MM.1S (cell line): ENCODE measurements around the gene ANTXRL.
A peak's percentile ranks its signal among the peaks of the same experiment; 100 is the strongest.
"Not testable (repeated sequence)": the region's sequence is repeated elsewhere in the genome, so short reads cannot be mapped to it uniquely, and the experiment has no call there.

Experiments
- DNase-seq: peaks from one replicate; pipeline ENCODE4 v3.0.0-alpha.2; 2015
- H2AFZ ChIP-seq: fragments of 300-600 bp; sonication (generic); 2 replicates; pipeline ENCODE4 v1.6.0; 2016; ENCODE audit warnings: antibody characterized with exemption, low read length
- H3F3A ChIP-seq: fragments of 300-600 bp; sonication (generic); 2 replicates; pipeline ENCODE4 v1.6.1; 2016; ENCODE audit warnings: mild to moderate bottlenecking, antibody characterized with exemption, low read length, moderate library complexity, mixed read lengths; ENCODE audit not compliant: insufficient read depth
- H3K27ac ChIP-seq: fragments of 300-600 bp; sonication (generic); 2 replicates; pipeline ENCODE4 v1.5.1; 2016; ENCODE audit warnings: mild to moderate bottlenecking, low read length
- H3K27me3 ChIP-seq: fragments of 300-600 bp; sonication (generic); replicated peaks from 2 replicates; pipeline ENCODE4 v1.6.0; 2016; ENCODE audit warnings: low read length; ENCODE audit not compliant: insufficient read depth
- H3K36me3 ChIP-seq: fragments of 300-600 bp; sonication (generic); replicated peaks from 2 replicates; pipeline ENCODE4 v1.6.1; 2016; ENCODE audit warnings: mild to moderate bottlenecking, low read length, mixed read lengths; ENCODE audit not compliant: insufficient read depth
- H3K4me1 ChIP-seq: fragments of 300-600 bp; sonication (generic); 2 replicates; pipeline ENCODE4 v1.6.1; 2016; ENCODE audit warnings: low read length, mixed read lengths
- H3K4me2 ChIP-seq: fragments of 300-600 bp; sonication (generic); 2 replicates; pipeline ENCODE4 v1.6.0; 2016; ENCODE audit warnings: low read depth, low read length
- H3K4me3 ChIP-seq: fragments of 300-600 bp; sonication (generic); 2 replicates; pipeline ENCODE4 v1.5.1; 2016; ENCODE audit warnings: low read length, mixed read lengths
- H3K79me2 ChIP-seq: fragments of 300-600 bp; sonication (generic); 2 replicates; pipeline ENCODE4 v1.6.1; 2016; ENCODE audit warnings: mixed run types, low read length, mixed read lengths
- H3K9ac ChIP-seq: fragments of 300-600 bp; sonication (generic); 2 replicates; pipeline ENCODE4 v1.6.1; 2016; ENCODE audit warnings: low read length, mixed read lengths
- H3K9me2 ChIP-seq: fragments of 300-600 bp; sonication (generic); replicated peaks from 2 replicates; pipeline ENCODE4 v1.6.1; 2016; ENCODE audit warnings: mild to moderate bottlenecking, low read length, mixed read lengths; ENCODE audit not compliant: insufficient read depth
- H3K9me3 ChIP-seq: fragments of 300-600 bp; sonication (generic); replicated peaks from 2 replicates; pipeline ENCODE4 v1.6.1; 2016; ENCODE audit warnings: mild to moderate bottlenecking, low read length, mixed read lengths; ENCODE audit not compliant: insufficient read depth
- H4K20me1 ChIP-seq: fragments of 300-600 bp; sonication (generic); 2 replicates; pipeline ENCODE4 v1.6.1; 2016; ENCODE audit warnings: mild to moderate bottlenecking, low read length, moderate library complexity, mixed read lengths; ENCODE audit not compliant: insufficient read depth
- CTCF ChIP-seq: fragments of 300-600 bp; sonication (generic); IDR thresholded peaks from 2 replicates; pipeline ENCODE4 v1.5.1; 2016; ENCODE audit warnings: antibody characterized with exemption, low read length, mixed read lengths
- EZH2 ChIP-seq: fragments of 300-600 bp; sonication (generic); optimal IDR thresholded peaks from 2 replicates; pipeline ENCODE3; 2017; ENCODE audit warnings: low read depth, mild to moderate bottlenecking, antibody characterized with exemption, low read length, mixed read lengths
- EZH2phosphoT487 ChIP-seq: fragments of 300-600 bp; sonication (generic); IDR thresholded peaks from 2 replicates; pipeline ENCODE4 v1.6.1; 2018; ENCODE audit warnings: antibody characterized with exemption, low read length

ANTXRL gene

GRCh38 chr10:46273506-46274477 is 13.0 kb upstream of the ANTXRL start:
- no peaks in the 10 kb centered on the region for H3K36me3 ChIP-seq
- H4K20me1 ChIP-seq: no peaks in the 10 kb centered on the region
- H3K9ac ChIP-seq: no peak overlapping the region
- H3K9me3 ChIP-seq: no peaks in the 10 kb centered on the region
- H3K4me3 ChIP-seq: no peak overlapping the region
- no peak overlapping the region for H2AFZ ChIP-seq
- H3K4me1 ChIP-seq: no peaks in the 10 kb centered on the region
- TF ChIP-seq EZH2phosphoT487: no peak
- TF ChIP-seq EZH2: no peak
- TF ChIP-seq CTCF: no peak
- no peaks in the 10 kb centered on the region for H3K27me3 ChIP-seq
- H3K4me2 ChIP-seq: no peak overlapping the region
- H3K27ac ChIP-seq: no peak overlapping the region
- H3F3A ChIP-seq: no peaks in the 10 kb centered on the region
- no peaks in the 10 kb centered on the region for H3K9me2 ChIP-seq
- DNase-seq: no peak
- H3K79me2 ChIP-seq: no peaks in the 10 kb centered on the region

- no peak overlapping the region for H3K4me2 ChIP-seq
- no peaks in the 10 kb centered on the region for H3K36me3 ChIP-seq
- TF ChIP-seq EZH2phosphoT487: no peak
- no peak for TF ChIP-seq CTCF
- no peak for TF ChIP-seq EZH2
- DNase-seq: no peak
- no peaks in the 10 kb centered on the region for H3K9me3 ChIP-seq
- no peaks in the 10 kb centered on the region for H3K9me2 ChIP-seq
- no peaks in the 10 kb centered on the region for H3K4me1 ChIP-seq
- H3K9ac ChIP-seq: no peak overlapping the region
- no peaks in the 10 kb centered on the region for H3K79me2 ChIP-seq
- no peaks in the 10 kb centered on the region for H4K20me1 ChIP-seq
- no peak overlapping the region for H3K27ac ChIP-seq
- H3F3A ChIP-seq: no peaks in the 10 kb centered on the region
- H2AFZ ChIP-seq: no peak overlapping the region
- no peak overlapping the region for H3K4me3 ChIP-seq
- 0 out of 2 replicates have a peak, but pooled peaks cover 4% of the 10 kb centered on the region for H3K27me3 ChIP-seq
Observed at GRCh38 chr10:46277840-46278239, 9.0 kb upstream of the ANTXRL start.

- not testable (repeated sequence) for H3F3A ChIP-seq
Observed at GRCh38 chr10:46282421-46282831, 4.4 kb upstream of the ANTXRL start.

More at GRCh38 chr10:46282421-46282831, 4.4 kb upstream of the ANTXRL start:
- not testable (repeated sequence) for H3K9me3 ChIP-seq, H3K9me2 ChIP-seq, H3K79me2 ChIP-seq, H3K9ac ChIP-seq, H3K36me3 ChIP-seq, DNase-seq, H4K20me1 ChIP-seq, H2AFZ ChIP-seq, H3K27ac ChIP-seq, H3K4me1 ChIP-seq
- peak overlapping the region; percentile 43; the same call in 1 of the 2 replicates for H3K4me3 ChIP-seq
- peaks cover 15% of the 10 kb centered on the region; the same call in 1 of the 2 replicates for H3K27me3 ChIP-seq
- peak overlapping the region; percentile 35; the same call in 1 of the 2 replicates for H3K4me2 ChIP-seq
